ENCODE measurements around the gene PHLPP2.

PHLPP2 gene, protein sequence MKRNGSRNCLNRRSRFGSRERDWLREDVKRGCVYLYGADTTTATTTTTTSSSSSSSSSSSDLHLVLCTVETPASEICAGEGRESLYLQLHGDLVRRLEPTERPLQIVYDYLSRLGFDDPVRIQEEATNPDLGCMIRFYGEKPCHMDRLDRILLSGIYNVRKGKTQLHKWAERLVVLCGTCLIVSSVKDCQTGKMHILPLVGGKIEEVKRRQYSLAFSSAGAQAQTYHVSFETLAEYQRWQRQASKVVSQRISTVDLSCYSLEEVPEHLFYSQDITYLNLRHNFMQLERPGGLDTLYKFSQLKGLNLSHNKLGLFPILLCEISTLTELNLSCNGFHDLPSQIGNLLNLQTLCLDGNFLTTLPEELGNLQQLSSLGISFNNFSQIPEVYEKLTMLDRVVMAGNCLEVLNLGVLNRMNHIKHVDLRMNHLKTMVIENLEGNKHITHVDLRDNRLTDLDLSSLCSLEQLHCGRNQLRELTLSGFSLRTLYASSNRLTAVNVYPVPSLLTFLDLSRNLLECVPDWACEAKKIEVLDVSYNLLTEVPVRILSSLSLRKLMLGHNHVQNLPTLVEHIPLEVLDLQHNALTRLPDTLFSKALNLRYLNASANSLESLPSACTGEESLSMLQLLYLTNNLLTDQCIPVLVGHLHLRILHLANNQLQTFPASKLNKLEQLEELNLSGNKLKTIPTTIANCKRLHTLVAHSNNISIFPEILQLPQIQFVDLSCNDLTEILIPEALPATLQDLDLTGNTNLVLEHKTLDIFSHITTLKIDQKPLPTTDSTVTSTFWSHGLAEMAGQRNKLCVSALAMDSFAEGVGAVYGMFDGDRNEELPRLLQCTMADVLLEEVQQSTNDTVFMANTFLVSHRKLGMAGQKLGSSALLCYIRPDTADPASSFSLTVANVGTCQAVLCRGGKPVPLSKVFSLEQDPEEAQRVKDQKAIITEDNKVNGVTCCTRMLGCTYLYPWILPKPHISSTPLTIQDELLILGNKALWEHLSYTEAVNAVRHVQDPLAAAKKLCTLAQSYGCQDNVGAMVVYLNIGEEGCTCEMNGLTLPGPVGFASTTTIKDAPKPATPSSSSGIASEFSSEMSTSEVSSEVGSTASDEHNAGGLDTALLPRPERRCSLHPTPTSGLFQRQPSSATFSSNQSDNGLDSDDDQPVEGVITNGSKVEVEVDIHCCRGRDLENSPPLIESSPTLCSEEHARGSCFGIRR (N-terminal part only)

DNA sequence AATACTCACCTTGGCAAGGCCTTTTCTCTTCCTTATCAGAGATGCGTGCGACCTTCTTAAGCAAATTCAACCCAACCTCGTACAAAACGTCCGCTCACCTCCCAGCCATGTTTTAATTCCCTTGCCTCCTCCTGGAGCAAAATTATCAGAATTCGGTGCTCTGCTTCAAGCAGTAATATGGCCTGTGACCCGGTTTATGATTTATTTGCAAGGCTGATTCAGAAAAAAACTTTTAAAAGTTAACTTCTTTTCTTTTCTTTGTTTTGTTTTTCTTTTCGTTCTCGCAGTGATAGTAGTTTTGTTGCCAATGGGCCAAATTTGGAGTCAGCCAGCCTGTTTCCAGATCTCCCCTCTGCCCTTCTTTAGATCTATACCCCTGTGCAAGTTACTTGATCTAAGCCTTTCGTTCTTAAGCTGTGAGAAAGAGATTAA, at the start of gene PHLPP2:
TSS of gene PHLPP2 (minus strand) at position 382 of the 432 bp plus-strand sequence. CDS start 9,906 bp downstream, outside the sequence.
- no peak for DNase-seq (ENCODE audit: low spot score)

DNA sequence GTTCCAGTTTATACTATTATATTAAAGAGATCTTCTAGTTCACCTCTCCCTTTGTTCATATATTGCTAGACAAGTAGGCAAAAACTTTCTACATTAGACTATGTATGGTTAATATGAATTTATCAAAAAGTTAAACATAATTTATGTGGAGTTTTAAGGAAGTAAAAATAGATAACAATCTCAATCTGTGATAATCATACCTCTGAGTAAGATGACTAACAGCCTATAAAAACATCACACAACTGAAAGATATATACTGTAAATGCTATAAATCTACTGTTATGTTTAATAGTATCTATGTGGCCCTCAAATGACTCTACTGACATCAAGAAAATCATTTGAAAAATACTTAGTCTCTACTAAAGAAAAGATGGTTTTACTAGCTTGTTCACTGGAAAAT, 47.1 kb upstream of the PHLPP2 start:
- no peak for DNase-seq (ENCODE audit: low spot score)

DNA sequence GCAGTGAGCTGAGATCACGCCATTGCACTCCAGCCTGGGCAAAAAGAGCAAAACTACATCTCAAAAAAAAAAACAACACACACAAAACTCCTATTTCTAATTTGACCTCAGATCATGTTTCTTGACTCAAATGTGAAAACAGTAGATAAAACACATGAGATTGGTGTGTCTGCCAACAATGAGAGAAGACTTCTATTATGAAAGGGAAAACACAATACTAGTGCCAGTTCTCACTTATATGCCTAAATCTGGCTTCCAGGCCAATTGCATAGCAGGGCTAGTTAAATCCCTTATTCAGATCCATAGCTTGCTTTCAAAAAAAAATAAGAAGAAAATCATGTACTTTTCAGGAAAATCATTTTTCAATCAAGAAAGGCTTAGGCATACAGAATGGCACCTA, 44.7 kb upstream of the PHLPP2 start:
- no peak for DNase-seq (ENCODE audit: low spot score)

DNA sequence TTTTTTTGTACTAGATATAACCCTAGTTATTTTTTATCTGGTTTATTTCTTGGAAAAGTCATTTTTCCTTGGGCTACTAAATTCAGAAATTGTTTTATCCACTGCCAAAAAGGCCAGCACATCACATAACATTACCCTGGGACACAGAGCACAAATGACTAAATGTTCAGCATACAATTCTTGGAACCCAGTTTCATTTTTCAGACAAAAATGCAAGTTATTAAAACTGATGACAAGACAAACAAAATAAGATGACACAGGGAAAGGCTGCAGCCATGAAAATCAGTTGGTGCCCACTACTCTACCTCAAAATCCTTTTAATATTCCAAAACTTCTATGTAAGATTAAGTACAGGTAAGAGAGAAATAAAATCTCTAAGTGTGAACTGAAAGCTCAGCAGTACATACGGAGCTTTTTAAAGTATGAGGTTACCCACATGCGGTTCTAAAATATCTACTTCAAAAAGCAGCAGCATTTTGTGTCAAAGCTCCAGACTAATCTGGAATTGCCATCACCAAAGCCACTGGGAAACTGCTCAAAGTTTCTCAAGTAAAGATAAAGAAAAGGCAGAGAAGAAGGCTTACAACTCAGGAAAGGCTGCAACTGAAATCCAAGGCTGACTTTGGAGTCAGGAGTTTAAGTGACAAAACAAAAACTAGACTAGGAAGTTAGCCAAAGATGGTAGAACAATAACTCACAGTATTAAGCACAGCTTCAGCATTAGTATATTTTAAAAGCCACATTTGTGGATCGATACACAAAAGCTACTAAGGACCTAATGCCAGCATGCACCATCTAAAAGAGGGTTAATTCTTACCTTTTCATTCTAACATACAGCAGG, 42.8 kb upstream of the PHLPP2 start:
- no peak for DNase-seq (ENCODE audit: low spot score)

DNA sequence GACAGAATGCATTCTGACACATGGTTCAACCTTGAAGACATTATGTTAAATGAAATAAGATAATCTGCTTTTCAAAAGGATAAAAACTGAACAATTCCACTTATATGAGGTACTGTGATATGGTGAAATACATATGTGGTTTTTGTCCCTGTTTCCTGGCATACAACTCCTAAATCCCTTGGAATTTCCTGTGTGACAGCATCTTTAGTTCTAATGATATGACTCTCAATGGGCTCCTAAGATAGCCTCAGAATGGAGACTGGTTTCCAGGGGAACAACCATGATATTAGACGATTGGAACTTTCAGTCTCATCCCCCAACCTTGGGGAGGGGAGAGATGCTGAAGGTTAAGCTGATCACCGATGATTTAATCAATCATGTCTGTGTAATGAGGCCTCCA, 37.7 kb upstream of the PHLPP2 start:
- no peak for DNase-seq (ENCODE audit: low spot score)

DNA sequence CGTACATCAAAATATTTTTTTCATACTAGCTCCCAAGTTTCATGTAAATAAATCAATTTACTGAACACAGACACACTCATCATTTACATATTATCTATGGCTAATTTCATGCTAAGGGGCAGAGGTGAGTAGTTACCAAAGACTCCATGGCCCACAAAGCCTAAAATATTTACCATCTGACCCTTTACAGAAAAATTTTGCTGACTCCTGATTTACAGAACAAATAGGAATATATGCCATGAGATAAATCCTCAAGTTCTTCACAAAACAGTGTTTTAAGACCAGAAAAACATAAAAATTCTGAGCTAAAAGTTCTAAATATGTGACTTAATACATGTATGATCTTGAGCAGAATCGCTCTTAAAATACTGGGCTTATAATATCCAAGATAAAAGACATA, 36.6 kb upstream of the PHLPP2 start:
- no peak for DNase-seq (ENCODE audit: low spot score)

DNA sequence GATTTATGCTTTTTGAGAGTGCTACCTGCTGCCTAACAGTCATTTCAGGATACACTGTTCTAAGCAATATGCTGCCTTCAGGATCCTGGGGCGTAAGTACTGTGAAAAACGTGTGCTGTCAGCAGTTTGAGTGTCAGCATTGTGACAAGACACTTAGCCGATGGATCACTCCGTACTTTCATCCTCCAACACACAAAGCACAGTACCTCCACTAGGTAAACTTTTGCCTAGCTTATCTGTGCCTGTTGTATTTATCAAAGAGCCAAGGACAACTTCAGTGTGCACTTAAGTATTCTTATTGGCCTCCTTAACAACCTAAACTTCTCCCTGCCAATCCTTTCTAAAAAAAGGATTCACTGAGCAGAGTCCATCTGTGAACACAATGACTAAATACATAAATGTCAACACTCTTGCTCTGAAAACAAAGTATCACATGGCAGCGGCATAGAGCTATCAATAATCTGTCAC, 33.8 kb upstream of the PHLPP2 start:
- no peak for DNase-seq (ENCODE audit: low spot score)

DNA sequence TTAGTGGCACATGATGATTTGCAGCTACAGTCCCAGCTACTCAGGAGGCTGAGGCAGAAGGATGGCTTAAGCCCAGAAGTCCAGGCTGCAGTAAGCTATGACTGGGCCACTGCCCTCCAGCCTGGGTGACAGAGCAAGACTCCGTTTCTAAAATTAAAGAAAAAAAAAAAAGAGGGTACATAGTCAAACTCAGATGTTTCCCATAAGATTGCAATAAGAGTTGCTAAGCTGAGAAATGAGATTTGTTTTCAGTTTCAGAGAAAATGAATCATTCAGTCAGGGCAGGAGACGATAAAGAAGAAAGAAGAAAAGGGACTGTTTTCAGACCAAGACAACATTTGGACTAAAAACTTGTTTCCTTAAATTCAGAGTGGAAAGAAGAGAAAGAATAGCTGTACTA, 30.2 kb upstream of the PHLPP2 start:
- no peak for DNase-seq (ENCODE audit: low spot score)

DNA sequence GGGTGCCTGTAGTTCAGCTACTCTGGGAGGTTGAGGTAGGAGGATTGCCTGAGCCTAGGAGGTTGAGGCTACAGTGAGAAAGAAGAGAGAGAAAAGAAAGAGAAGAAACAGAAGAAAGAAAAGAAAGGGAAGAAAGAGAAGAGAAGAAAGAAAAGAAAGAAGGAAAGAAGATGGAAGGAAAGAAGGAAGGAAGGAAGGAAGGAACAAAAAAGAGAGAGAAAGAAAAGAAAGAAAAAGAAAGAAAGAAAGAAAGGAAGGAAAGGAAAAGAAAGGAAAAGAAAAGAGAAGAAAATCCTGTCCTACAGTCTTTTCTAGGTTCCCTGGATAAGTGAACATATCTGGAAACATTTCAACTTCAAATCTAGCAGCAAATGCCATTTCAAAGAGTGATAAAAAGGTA, 29.6 kb upstream of the PHLPP2 start:
- no peak for DNase-seq (ENCODE audit: low spot score)

DNA sequence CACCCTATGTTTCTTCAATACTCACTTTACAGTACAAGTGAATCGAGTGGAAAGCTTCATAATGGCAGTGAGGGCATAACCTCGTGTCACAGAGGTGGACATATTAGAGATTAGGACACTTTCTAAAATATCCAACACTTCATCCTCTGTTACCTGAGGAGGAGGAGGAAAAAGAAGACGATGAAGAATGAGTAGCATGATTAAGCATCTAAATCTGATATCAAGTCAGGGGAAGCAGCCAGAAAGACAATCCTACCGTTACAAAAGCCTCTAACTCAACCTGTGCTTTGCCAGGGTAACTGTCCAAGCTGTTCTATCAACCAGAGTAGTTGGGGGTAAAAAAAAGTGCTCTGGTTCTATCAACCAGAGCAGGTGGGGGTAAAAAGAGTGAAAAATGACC, 23.7 kb upstream of the PHLPP2 start:
- no peak for DNase-seq (ENCODE audit: low spot score)

DNA sequence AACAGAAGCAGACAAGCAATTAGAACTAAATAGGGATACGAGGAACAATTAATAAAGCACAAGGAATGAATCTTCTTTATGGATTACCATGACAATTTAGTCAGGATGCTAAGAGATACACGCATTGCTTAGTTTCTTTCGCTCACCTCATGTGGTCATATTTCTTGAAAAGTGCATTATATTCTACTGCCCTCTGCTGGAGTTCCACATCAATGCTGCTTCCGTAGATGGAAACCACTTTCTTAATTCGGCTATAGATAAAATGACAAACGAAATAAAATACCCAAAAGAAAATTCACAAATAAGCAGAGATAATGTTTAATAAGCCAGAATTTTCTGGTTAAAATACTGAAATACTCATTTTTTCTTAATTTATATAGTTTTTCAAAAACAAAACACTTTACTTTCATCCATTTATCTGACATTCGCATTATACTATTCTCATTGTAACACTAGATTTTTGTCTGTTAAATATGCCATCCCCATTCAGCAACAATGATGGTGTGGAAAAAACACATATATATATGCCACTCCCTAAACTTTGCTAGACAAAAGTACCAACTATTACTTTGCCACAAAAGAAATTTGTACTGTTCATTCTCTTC, 22.0 kb upstream of the PHLPP2 start:
- DNase-seq (ENCODE audit: low spot score) = peak; percentile 49

DNA sequence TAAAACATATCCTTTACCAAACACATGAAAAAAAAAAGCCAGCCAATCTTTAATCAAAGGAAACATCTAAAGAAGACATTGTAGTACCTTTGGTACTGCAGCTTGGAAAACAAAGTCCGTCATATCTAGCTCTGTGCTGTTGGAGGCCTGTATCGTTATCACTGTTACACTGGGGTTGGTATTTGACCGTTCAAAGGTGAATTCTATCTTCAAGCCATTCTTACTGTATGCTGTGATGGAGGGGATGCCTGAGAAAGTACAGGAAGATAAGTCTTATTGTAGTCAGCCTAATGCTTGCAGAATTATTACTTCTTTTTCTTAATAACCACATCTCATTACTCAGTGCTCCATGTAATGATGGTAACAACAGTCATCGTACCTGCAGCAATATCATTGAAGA, 14.4 kb upstream of the PHLPP2 start:
- no peak for DNase-seq (ENCODE audit: low spot score)

DNA sequence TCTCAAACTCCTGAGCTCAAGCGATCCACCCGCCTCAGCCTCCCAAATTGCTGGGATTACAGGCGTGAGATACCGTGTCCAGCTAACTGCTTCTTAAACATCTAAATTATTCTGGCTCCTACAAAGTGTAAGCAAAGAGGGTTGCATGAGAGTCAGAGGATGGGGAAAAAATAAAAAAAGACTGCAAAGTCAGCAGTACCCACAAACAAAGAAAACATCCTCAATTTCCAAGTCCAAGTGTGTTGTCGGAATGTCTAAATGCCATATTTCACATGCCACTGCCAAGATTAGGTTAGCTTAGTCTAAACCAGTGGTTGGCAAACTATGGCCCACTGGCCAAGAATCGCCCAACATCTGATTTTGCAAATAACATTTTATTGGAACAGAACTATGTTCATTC, 13.0 kb upstream of the PHLPP2 start:
- DNase-seq (ENCODE audit: low spot score) = no peak

DNA sequence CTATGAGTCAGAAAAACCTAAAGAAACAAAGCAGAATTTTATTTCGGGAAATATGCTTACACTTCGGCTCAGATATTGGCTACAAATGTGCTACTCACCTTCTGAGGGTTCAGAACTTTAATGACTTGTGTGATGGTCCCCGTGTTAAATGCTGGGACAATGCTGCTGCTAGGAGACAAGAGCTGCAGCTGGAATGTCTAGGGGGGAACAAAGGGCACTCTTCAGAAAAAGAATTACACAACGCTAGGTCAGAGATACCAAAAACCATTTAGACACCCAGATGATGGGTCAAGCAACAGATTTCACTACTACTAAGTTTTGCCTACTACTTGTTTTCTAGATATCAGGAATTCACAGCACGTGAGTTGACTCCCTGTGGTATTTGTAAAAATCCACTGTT, 10.0 kb upstream of the PHLPP2 start:
- DNase-seq (ENCODE audit: low spot score) = no peak

DNA sequence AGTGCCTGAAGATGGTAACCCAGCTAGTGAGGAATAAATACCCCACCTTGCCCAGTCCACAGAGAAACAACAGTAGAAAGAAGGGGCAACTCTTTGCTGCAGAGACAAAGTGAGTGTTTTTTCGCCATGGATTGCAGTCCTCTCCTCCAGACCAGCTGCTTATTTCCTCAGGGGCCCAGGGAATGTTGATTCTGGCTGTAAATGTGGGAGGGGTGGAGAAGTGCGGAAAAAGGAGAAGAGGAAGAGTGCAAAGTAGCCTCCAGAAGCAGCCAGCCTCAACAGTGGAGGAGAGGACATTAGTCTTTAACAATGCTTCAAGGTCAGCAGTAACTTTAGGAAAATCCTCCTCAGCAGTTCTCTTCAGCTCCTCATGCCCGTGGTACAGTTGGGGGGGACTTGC, 8.1 kb upstream of the PHLPP2 start:
- no peak for DNase-seq (ENCODE audit: low spot score)

DNA sequence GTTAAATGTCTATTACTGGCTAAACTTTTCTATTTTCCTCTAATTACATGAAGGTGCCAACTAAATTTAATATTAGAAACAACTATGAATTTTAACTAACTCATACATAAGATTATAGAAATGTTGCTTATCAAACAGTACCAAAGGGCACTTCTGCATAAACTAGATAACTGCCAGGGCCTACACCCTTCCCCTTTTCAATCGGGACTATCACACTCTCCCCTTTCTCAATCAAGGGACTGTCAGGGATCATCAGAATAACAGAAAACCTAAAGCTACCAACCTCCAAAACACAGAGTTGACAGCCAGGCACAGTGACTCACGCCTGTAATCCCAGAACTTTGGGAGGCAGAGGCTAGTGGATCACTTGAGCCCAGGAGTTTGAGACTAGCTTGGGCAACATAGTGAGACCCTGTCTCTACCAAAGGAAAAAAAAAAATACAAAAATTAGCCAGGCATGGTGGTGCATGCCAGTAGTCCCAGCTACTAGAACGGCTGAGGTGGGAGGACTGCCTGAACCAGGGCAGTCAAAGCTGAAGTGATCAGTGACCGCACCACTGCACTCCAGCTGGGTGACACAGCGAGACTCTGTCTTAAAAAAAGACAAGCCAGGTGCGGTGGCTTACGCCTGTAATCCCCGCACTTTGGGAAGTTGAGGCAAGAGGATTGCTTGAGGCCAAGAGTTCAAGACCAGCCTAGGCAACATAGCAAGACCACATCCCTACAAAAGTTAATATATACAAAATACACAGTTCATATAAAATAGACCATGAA, 3.2 kb upstream of the PHLPP2 start:
- DNase-seq (ENCODE audit: low spot score) = no peak

DNA sequence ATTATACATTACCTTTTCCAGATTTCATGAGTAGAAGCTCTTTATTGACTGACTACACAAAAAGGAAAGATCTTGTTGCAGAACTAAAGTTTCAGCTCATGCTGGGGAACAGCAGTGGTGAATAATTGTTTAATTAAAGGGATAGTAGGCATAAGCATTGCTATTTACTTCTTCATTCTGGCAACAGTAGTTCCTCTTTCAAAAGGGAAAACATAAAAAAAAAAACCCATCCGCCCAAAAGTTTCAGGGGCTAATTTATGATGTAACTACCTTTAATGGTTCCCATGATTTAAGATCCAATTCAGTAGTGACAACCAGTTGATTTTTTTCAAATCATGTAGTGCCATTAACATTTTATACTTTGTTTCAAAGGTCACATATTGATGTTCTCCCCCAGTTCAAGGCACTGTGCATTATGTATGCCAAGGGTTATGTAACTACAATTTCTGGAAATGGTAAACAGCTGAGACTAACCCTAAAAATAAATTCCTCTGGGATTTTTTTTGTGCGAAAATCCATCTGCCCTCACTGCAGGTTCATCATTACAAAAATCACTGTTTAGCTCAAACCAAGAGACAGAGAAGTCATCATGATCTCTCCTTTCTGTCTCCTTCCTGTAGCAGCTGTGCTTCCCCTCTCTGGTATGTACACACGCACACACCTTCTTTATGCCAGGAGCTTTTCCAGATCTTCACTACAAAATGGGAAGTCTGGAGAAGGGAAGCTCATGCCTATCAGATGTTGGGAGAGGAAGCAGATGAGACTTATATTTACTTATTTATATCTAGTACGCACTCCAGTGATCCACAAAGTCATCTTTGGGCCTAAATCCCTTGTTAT, 2.2 kb upstream of the PHLPP2 start:
- no peak for DNase-seq (ENCODE audit: low spot score)

DNA sequence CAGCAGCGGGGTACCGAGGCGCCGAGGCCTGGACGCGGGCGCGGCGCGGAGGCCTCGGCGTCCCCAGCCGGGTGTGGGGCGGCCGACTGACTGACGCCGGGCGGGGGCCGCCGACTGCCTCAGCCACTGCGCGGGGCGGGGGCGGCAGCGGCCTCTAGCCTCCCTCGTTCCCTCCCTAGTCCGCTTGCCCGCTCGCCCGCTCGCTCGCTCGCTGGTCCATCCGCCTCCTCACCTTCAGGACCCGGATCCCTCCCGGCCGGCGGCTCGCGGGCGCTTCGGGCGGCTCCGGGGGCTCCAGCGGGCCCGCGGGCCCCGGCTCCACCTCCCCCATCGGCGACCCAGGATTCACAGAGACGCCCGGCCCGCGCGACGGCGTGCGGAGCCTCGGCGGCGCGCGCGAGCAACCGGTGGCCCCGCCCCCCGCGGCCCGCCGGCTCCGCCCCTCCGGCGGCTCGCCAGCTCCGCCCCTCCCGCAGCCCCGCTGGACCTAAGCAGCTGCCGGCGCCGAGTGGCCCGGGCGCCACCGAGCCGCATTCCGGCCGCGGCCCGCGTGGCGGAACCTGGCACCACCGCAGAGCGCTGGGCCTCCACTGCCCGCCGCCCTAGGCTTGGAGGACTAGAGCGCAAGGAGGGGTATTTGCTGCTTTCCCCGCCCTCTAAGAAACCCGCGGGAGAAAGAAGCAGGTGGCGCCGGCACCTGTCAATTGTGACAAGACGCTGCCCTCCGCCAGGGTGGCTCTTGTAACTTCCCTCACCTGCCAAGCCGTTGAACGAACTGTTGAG, 773 bp downstream of the PHLPP2 start:
- peak; percentile 75 for DNase-seq (ENCODE audit: low spot score)

Data from CD4-positive, alpha-beta T cell treated with Interleukin-2 at 100 ng/mL for 4 hours (primary cell).